Mucosa of descending colon (tissue), 3 donors: ENCODE measurements around the gene CTSC. TPM values are rescaled to one million over a fixed set of nuclear protein-coding genes. Genes with fewer than 3 reads are reported as not detected.

Experiments
- total RNA-seq, 3 donors: library from RNA; stranded (reverse); fragmentation: NEBNext Ultra II Directional in 2 of 3; extraction: Animal tissue kit (Norgen Biotek cat#: 25700) in 2 of 3; gene quantifications; one replicate each; pipeline versions ENCODE4 v1.2.1 to v1.2.4, GENCODE V29; 2021 to 2023
- donor health status: DM: no; HTN: no; CAD: no; lungs with moderate emphysema.
- donor health status: DM: no; HTN: no; CAD: no.
- donor health status: DM: no; HTN: yes; CAD: no.

CTSC gene
- total RNA-seq, 3 donors from 2014 or later: 74.7 to 131 (median 82.3) TPM

Other genes with a start within 250 kb of the CTSC start
- gene RAB38, start 162.3 kb downstream of the CTSC start, total RNA-seq: 1 to 10 TPM in 2 of 3 donors, under 1 TPM in 1; 0.98 to 4.1 (median 1.1) TPM